GM20431 (cell line): Measurements from ENCODE around the gene TANGO6.

Experiments used
- in situ Hi-C: fragments of 300-500 bp; cut with MseI, MboI; formaldehyde crosslinking; loops from one replicate; pipeline ENCODE4 v1.15.0; 2020; ENCODE audit warnings: low sequenced_read_pairs; ENCODE audit not compliant: unreplicated experiment

TANGO6 gene

GRCh38 chr16:68992521-68992920 lies 149.2 kb downstream of the TANGO6 start:
- in situ Hi-C loops, result no loop called here

GRCh38 chr16:68993456-68993855 lies 150.1 kb downstream of the TANGO6 start:
- in situ Hi-C loops, result no loop called here

GRCh38 chr16:68993885-68994284 lies 150.6 kb downstream of the TANGO6 start:
- in situ Hi-C loops, result no loop called here

GRCh38 chr16:68994324-68994723 lies 151.0 kb downstream of the TANGO6 start:
- in situ Hi-C loops, result no loop called here

GRCh38 chr16:68995011-68995504 lies 151.7 kb downstream of the TANGO6 start:
- in situ Hi-C loops, result no loop called here

GRCh38 chr16:68997564-68997963 lies 154.2 kb downstream of the TANGO6 start:
- in situ Hi-C loops, result no loop called here

GRCh38 chr16:68999114-68999513 lies 155.8 kb downstream of the TANGO6 start:
- in situ Hi-C loops, result no loop called here

- in situ Hi-C loops, result no loop called here
These were observed 160.2 kb downstream of the TANGO6 start for GRCh38 chr16:69003500-69003899.

GRCh38 chr16:69005641-69006355 lies 162.5 kb downstream of the TANGO6 start:
- in situ Hi-C loops, result no loop called here

- in situ Hi-C loops, result no loop called here
These were observed 169.6 kb downstream of the TANGO6 start for GRCh38 chr16:69012906-69013305.

- in situ Hi-C loops, result no loop called here
These were observed 170.7 kb downstream of the TANGO6 start for GRCh38 chr16:69013991-69014390.

GRCh38 chr16:69014811-69015210 lies 171.5 kb downstream of the TANGO6 start:
- in situ Hi-C loops, result no loop called here

GRCh38 chr16:69017036-69017783 lies 173.9 kb downstream of the TANGO6 start:
- in situ Hi-C loops, result no loop called here

GRCh38 chr16:69019811-69020210 lies 176.5 kb downstream of the TANGO6 start:
- in situ Hi-C loops, result no loop called here

GRCh38 chr16:69029121-69029520 lies 185.8 kb downstream of the TANGO6 start:
- in situ Hi-C loops, result no loop called here

GRCh38 chr16:69031877-69032301 lies 188.6 kb downstream of the TANGO6 start:
- in situ Hi-C loops, result no loop called here

- in situ Hi-C loops, result no loop called here
These were observed 190.0 kb downstream of the TANGO6 start for GRCh38 chr16:69033151-69033949.

- in situ Hi-C loops, result no loop called here
These were observed 192.0 kb downstream of the TANGO6 start for GRCh38 chr16:69035375-69035774.

GRCh38 chr16:69036399-69037091 lies 193.2 kb downstream of the TANGO6 start:
- in situ Hi-C loops, result no loop called here
